ENCODE data around the gene REXO1. TPM values are rescaled to one million over a fixed set of nuclear protein-coding genes. Genes with fewer than 3 reads are reported as not detected.

The REXO1 gene
- total RNA-seq, 1 experiment from 2014 or later: 56.8 TPM

DNA sequence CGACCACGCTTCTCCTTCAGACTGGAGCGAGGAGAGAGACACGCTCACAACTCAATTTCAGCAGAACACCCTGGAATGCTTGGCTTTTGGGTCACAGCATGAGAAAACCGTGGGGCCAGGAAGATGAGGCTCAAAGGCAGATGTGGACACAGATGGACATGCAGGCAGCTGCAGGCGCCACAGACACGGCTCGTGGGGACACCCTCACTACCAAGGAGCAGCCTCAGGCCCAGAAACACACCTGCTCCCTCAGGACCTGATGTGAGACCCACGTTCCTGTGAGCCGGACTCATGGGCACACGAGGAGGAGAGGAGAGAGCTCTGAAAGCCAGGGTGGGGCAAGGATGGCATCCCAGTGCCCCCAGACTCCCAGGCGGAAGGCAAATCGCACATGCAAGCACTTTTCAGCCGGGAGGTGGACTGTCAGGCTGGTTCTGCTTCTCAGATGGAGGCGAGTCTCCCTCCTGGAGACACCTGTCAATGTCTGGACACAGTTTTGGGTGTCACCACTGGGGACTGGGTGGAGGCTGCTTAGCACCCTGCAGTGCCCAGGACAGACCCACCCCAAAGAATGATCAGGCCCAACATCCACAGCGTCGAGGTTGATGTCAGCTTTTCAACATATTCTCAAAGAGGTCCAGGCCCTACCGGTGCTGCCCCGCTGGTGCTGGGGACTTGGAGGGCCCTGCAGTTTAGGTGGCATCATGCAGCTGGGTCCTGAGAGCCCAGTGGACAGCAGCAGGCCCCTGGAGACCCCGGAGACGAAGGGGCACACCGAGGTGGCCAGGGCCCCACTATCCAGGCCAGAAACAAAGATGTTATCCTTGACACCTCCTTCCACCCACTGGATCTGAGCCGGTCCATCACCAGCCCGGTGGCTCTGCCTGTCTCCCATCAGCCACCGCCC lies 34.8 kb upstream of the REXO1 start:
- peak overlapping the region in 2 of 3 experiments; percentile 22 to 90; a peak in 4 of 7 replicates for H3K27ac Mint-ChIP-seq

More for the DNA sequence above, 34.8 kb upstream of the REXO1 start:
- peaks cover 2% of the 10 kb centered on the region; the same call in 1 of the 2 replicates for H3K27me3 Mint-ChIP-seq (ENCODE audit: low read depth)
- no peak overlapping the region for H2BK20ac ChIP-seq (ENCODE audit: low read depth, low read length, poor library complexity, severe bottlenecking)
- H2AFZ ChIP-seq (ENCODE audit: low read length): no peak overlapping the region
- H3K9me3 Mint-ChIP-seq: no peaks in the 10 kb centered on the region; a peak in 1 of 5 replicates
- no peak overlapping the region for H3K56ac ChIP-seq (ENCODE audit: insufficient read length, low read depth, low read length)
- no peaks in the 10 kb centered on the region for H4K20me1 ChIP-seq (ENCODE audit: control insufficient read depth, insufficient read depth, insufficient read length)
- no peak overlapping the region for H2BK5ac ChIP-seq (ENCODE audit: insufficient read length, low read length)
- no CpG with 5 or more reads among the region's 25 CpGs for WGBS (ENCODE audit: extremely low coverage, insufficient read length, low lambda C conversion rate)
- H2BK120ac ChIP-seq (ENCODE audit: low read depth, low read length, poor library complexity, severe bottlenecking): no peak overlapping the region
- H2BK15ac ChIP-seq (ENCODE audit: low read depth, low read length): no peak overlapping the region; the same call in 1 of the 2 replicates
- no peak overlapping the region for H2AK5ac ChIP-seq (ENCODE audit: insufficient read length, low read length)
- H4K8ac ChIP-seq (replicated peaks; ENCODE audit: insufficient read length, low read depth, low read length): no peak overlapping the region
- H4K5ac ChIP-seq (ENCODE audit: insufficient read length, low read depth, low read length): no peak overlapping the region
- no peak overlapping the region for H3K4ac ChIP-seq (ENCODE audit: low read depth, low read length)
- no peak overlapping the region for H3K4me2 ChIP-seq (ENCODE audit: insufficient read depth, insufficient read length, low read length)
- TF ChIP-seq, protein P1, sequence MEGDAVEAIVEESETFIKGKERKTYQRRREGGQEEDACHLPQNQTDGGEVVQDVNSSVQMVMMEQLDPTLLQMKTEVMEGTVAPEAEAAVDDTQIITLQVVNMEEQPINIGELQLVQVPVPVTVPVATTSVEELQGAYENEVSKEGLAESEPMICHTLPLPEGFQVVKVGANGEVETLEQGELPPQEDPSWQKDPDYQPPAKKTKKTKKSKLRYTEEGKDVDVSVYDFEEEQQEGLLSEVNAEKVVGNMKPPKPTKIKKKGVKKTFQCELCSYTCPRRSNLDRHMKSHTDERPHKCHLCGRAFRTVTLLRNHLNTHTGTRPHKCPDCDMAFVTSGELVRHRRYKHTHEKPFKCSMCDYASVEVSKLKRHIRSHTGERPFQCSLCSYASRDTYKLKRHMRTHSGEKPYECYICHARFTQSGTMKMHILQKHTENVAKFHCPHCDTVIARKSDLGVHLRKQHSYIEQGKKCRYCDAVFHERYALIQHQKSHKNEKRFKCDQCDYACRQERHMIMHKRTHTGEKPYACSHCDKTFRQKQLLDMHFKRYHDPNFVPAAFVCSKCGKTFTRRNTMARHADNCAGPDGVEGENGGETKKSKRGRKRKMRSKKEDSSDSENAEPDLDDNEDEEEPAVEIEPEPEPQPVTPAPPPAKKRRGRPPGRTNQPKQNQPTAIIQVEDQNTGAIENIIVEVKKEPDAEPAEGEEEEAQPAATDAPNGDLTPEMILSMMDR (conservative IDR thresholded peaks at IDR 0.05): no peak
- no peaks in the 10 kb centered on the region for H3K27me3 ChIP-seq (ENCODE audit: insufficient read depth, low read length)
- DNase-seq: no peak
- no peak overlapping the region for H3K23ac ChIP-seq (ENCODE audit: insufficient read length, low read depth, low read length)
- H3K4me3 Mint-ChIP-seq: peak overlapping the region; percentile 91 to 95
- H3K4me1 Mint-ChIP-seq: peaks cover 33 to 34% of the 10 kb centered on the region in 2 experiments
- peaks cover 12% of the 10 kb centered on the region; the same call in 1 of the 2 replicates for H3K79me2 ChIP-seq (ENCODE audit: insufficient read depth, low read length)
- H3K4me1 ChIP-seq (ENCODE audit: insufficient read depth, low read length): peaks cover 11% of the 10 kb centered on the region; the same call in 1 of the 2 replicates
- H3K9ac ChIP-seq (ENCODE audit: extremely low read depth, insufficient read length, low read length): no peak overlapping the region
- no peak overlapping the region for H2BK12ac ChIP-seq (ENCODE audit: insufficient read length, low read depth, low read length)
- H3T11ph ChIP-seq (ENCODE audit: low read length): no peak overlapping the region
- no peak overlapping the region for H4K91ac ChIP-seq (ENCODE audit: insufficient read length, low read depth, low read length)
- peaks cover 9% of the 10 kb centered on the region for H3K23me2 ChIP-seq (ENCODE audit: insufficient read length, low read depth, low read length, poor library complexity, severe bottlenecking)
- no peak overlapping the region for H3K18ac ChIP-seq (ENCODE audit: insufficient read length, low read depth, low read length)
- H3K79me1 ChIP-seq (ENCODE audit: insufficient read depth, low read depth, low read length, poor library complexity, severe bottlenecking): peaks cover 23% of the 10 kb centered on the region
- H3K14ac ChIP-seq (ENCODE audit: insufficient read depth, low read length): no peak overlapping the region; the same call in 1 of the 2 replicates
- no peak overlapping the region for H3K27ac ChIP-seq (ENCODE audit: insufficient read length, low read depth, low read length)
- H3K36me3 Mint-ChIP-seq (ENCODE audit: insufficient read depth in 1 of 3, low read depth in 3 of 3): 0 out of 7 replicates have a peak, but pooled peaks cover 0 to 4% (median 0%) of the 10 kb centered on the region in 3 experiments
- no peaks in the 10 kb centered on the region for H3K9me3 ChIP-seq (ENCODE audit: control insufficient read depth, low read depth, low read length)
